ENCODE data around the gene ZNG1A.
"Not testable (repeated sequence)": the region's sequence is repeated elsewhere in the genome, so short reads cannot be mapped to it uniquely, and the experiment has no call there.

Gene ZNG1A

GRCh38 chr9:98775-99174 is 80.1 kb downstream of the ZNG1A start:
- DNase-seq (ENCODE audit: low spot score) = not testable (repeated sequence)

- DNase-seq (ENCODE audit: low spot score) = not testable (repeated sequence)
These were observed 83.9 kb downstream of the ZNG1A start for GRCh38 chr9:94992-95391.

DNA sequence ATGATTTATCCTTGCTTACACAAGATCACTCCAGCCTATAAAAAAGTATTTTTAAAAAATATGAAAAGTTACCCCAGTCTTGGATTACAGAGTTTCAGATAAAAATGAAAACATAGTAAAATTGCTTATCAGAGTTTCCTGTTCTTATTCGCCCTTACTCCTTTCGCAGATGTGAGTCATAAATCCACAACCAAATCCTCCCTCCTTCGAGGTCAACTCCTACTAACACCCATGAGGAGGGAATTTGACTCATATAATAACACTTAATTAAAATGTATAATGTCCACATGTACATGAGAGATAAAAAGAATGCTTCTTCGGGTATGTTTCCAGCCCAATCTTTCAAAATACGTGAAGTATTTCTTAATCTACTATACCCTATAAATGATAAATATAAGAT is 84.5 kb downstream of the ZNG1A start:
- not testable (repeated sequence) for DNase-seq (ENCODE audit: low spot score)

DNA sequence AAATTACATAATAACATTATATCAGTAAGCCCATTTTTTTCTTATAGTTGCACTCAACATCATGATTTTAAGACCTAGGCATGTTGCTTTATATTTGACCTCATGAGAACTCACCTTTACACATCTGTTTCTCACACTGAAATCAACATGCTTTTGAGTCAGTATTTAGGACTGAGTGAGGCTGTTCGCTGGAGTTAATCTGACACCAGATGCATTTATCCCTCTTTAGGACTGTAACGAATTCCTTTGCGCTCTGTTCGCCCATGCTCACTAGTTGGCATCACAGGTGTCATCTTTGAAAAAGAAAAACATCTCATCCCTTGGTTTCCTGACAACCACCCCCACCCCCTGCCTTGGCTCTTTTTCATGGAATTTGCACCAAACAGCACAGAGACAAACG is 84.9 kb downstream of the ZNG1A start:
- DNase-seq (ENCODE audit: low spot score) = not testable (repeated sequence)

GRCh38 chr9:90851-91250 is 88.0 kb downstream of the ZNG1A start:
- DNase-seq (ENCODE audit: low spot score) = not testable (repeated sequence)

- DNase-seq (ENCODE audit: low spot score) = not testable (repeated sequence)
These were observed 90.3 kb downstream of the ZNG1A start for GRCh38 chr9:88396-89037.

DNA sequence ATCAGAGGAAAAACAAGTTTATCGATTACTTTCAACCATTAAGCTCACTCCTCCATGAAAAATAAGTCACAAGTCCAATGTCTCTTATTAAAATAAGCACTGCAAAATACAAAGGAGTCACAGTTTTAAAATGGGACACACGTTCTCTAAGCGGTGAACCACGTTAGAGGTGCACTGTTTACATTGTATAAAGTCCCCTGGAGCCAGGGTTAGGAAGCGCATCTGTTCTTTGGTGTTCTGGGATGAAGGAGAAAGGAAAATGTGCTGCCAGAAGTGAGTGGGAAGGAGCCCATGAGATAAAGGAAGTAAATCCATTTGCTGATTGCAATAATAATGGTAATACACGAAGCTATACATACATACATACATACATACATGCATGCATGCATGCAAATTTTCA is 91.0 kb downstream of the ZNG1A start:
- DNase-seq (ENCODE audit: low spot score) = not testable (repeated sequence)

- not testable (repeated sequence) for DNase-seq (ENCODE audit: low spot score)
These were observed 91.8 kb downstream of the ZNG1A start for GRCh38 chr9:87105-87504.

DNA sequence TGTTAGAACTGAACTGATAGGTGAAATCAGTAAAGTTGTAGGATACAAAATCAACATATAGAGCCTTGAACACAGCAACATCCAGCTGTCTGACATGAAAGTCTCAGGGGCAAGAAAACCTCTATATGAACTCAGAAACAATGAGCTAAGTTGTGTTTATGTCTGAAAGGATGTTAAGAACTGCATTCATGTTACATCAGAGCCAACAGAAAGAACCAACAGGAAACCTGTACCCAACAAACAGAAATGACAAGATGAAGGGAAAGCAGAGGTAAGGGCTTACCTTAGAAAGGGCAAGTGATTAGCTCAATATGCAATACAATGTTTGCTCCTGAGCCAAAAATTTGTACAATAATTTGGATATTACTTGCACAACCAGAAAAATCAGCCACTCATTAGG is 92.2 kb downstream of the ZNG1A start:
- DNase-seq (ENCODE audit: low spot score) = not testable (repeated sequence)

DNA sequence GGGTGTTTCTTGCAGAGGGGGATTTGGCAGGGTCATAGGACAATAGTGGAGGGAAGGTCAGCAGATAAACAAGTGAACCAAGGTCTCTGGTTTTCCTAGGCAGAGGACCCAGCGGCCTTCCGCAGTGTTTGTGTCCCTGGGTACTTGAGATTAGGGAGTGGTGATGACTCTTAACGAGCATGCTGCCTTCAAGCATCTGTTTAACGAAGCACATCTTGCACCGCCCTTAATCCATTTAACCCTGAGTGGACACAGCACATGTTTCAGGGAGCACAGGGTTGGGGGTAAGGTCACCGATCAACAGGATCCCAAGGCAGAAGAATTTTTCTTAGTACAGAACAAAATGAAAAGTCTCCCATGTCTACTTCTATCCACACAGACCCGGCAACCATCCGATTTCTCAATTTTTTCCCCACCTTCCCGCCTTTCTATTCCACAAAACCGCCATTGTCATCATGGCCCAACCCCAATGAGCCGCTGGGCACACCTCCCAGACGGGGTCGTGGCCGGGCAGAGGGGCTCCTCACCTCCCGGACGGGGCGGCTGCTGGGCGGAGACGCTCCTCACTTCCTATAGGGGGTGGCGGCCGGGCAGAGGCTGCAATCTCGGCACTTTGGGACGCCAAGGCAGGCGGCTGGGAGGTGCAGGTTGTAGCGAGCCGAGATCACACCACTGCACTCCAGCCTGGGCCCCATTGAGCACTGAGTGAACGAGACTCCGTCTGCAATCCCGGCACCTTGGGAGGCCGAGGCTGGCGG is 95.7 kb downstream of the ZNG1A start:
- DNase-seq (ENCODE audit: low spot score) = not testable (repeated sequence)

GRCh38 chr9:78333-78732 is 100.5 kb downstream of the ZNG1A start:
- DNase-seq (ENCODE audit: low spot score) = not testable (repeated sequence)

GRCh38 chr9:76389-76788 is 102.5 kb downstream of the ZNG1A start:
- DNase-seq (ENCODE audit: low spot score) = not testable (repeated sequence)

- not testable (repeated sequence) for DNase-seq (ENCODE audit: low spot score)
These were observed 104.8 kb downstream of the ZNG1A start for GRCh38 chr9:73900-74525.

- DNase-seq (ENCODE audit: low spot score) = not testable (repeated sequence)
These were observed 105.6 kb downstream of the ZNG1A start for GRCh38 chr9:73076-73899.
